DND-41 (cell line): ENCODE measurements around the gene IDH3A.

ENCODE experiments used
- ATAC-seq: fragments of 200-7000 bp; cut with Tn5 transposase; 3 replicates; pipeline ENCODE4 v1.9.1; 2021; ENCODE audit warnings: low read depth; ENCODE audit not compliant: insufficient read depth
- DNase-seq: peaks from one replicate; pipeline ENCODE4 v3.0.0-alpha.2; 2020
- H2AFZ ChIP-seq: 2 replicates; pipeline ENCODE4 v1.6.0; 2012; ENCODE audit warnings: low read depth, low read length
- H3K27ac ChIP-seq: 2 replicates; pipeline ENCODE4 v1.5.1; 2012; ENCODE audit warnings: low read length, inconsistent platforms
- H3K27me3 ChIP-seq: fragments of 200-600 bp; sonication (generic); 2 replicates; pipeline ENCODE4 v1.6.0; 2012; ENCODE audit warnings: low read length, mild to moderate bottlenecking, inconsistent platforms; ENCODE audit not compliant: insufficient read depth, poor library complexity
- H3K36me3 ChIP-seq: 2 replicates; pipeline ENCODE4 v1.5.1; 2012; ENCODE audit warnings: low read length, inconsistent platforms; ENCODE audit not compliant: insufficient read depth
- H3K4me1 ChIP-seq: 2 replicates; pipeline ENCODE4 v1.5.1; 2012; ENCODE audit warnings: mild to moderate bottlenecking, low read length; ENCODE audit not compliant: insufficient read depth
- H3K4me2 ChIP-seq: 2 replicates; pipeline ENCODE4 v1.6.0; 2012; ENCODE audit warnings: mild to moderate bottlenecking, moderate library complexity, low read length, inconsistent platforms; ENCODE audit not compliant: insufficient read depth
- H3K4me3 ChIP-seq, 2 experiments: fragments of 200-600 bp in 1 of 2; shearing (Covaris generic) in 1 of 2; 2 replicates each; pipeline ENCODE4 v1.5.1; 2012 to 2016; ENCODE audit warnings: inconsistent platforms in 2 of 2, low read length in 2 of 2, mild to moderate bottlenecking in 2 of 2, low read depth in 1 of 2, moderate library complexity in 1 of 2
- H3K79me2 ChIP-seq: 2 replicates; pipeline ENCODE4 v1.6.0; 2012; ENCODE audit warnings: low read length, inconsistent platforms; ENCODE audit not compliant: insufficient read depth
- H3K9ac ChIP-seq: 2 replicates; pipeline ENCODE4 v1.6.0; 2012; ENCODE audit warnings: low read depth, mild to moderate bottlenecking, inconsistent platforms, low read length, moderate library complexity
- H3K9me3 ChIP-seq: 2 replicates; pipeline ENCODE4 v1.5.1; 2012; ENCODE audit warnings: low read length, moderate library complexity, mild to moderate bottlenecking, inconsistent platforms; ENCODE audit not compliant: insufficient read depth, severe bottlenecking
- H4K20me1 ChIP-seq: 2 replicates; pipeline ENCODE4 v1.6.0; 2012; ENCODE audit warnings: low read length; ENCODE audit not compliant: insufficient read depth
- CTCF ChIP-seq: IDR thresholded peaks from 2 replicates; pipeline ENCODE4 v1.5.1; 2012; ENCODE audit warnings: borderline replicate concordance, low read length, moderate library complexity, mild to moderate bottlenecking; ENCODE audit not compliant: poor library complexity, severe bottlenecking; ENCODE audit errors: extremely low read depth
- EZH2 ChIP-seq: IDR thresholded peaks from 3 replicates; pipeline ENCODE4 v1.6.1; 2012; ENCODE audit warnings: borderline replicate concordance, low read depth, mild to moderate bottlenecking, moderate library complexity, low read length, inconsistent platforms; ENCODE audit not compliant: severe bottlenecking

The IDH3A gene

GRCh38 chr15:78205856-78206255 lies 56.7 kb downstream of the IDH3A start:
- Histone ChIP-seq H3K4me2 (no peak overlapping the region), H3K9ac (no peak overlapping the region), H2AFZ (no peak overlapping the region), H3K36me3 (no peaks in the 10 kb centered on the region), H3K4me3 (no peak overlapping the region), H3K27me3 (no peaks in the 10 kb centered on the region), H3K9me3 (no peaks in the 10 kb centered on the region), H3K4me1 (no peaks in the 10 kb centered on the region), H3K27ac (no peak overlapping the region), H4K20me1 (no peaks in the 10 kb centered on the region), H3K79me2 (no peaks in the 10 kb centered on the region)
- DNase-seq: no peak
- TF ChIP-seq EZH2: no peak
- TF ChIP-seq CTCF: no peak
- ATAC-seq: no peak; the same call in 2 of the 3 replicates

- Histone ChIP-seq H3K4me3 (no peak overlapping the region), H2AFZ (no peak overlapping the region), H3K9me3 (no peaks in the 10 kb centered on the region), H3K27me3 (no peaks in the 10 kb centered on the region), H3K79me2 (no peaks in the 10 kb centered on the region), H4K20me1 (no peaks in the 10 kb centered on the region), H3K4me2 (no peak overlapping the region), H3K27ac (no peak overlapping the region), H3K36me3 (no peaks in the 10 kb centered on the region), H3K4me1 (no peaks in the 10 kb centered on the region), H3K9ac (no peak overlapping the region)
- ATAC-seq (no peak), DNase-seq (no peak)
- no peak for TF ChIP-seq EZH2
- TF ChIP-seq CTCF: no peak
These were observed 57.4 kb downstream of the IDH3A start for GRCh38 chr15:78206326-78207109.

- H3K4me1 ChIP-seq: no peaks in the 10 kb centered on the region
- no peak overlapping the region for H3K27ac ChIP-seq
- H3K27me3 ChIP-seq: no peaks in the 10 kb centered on the region
- no peaks in the 10 kb centered on the region for H3K9me3 ChIP-seq
- no peaks in the 10 kb centered on the region for H3K79me2 ChIP-seq
- DNase-seq (no peak), ATAC-seq (no peak)
- no peak for TF ChIP-seq EZH2
- TF ChIP-seq CTCF: no peak
- no peak overlapping the region for H3K9ac ChIP-seq
- H4K20me1 ChIP-seq: no peaks in the 10 kb centered on the region
- H3K36me3 ChIP-seq: no peaks in the 10 kb centered on the region
- H3K4me3 ChIP-seq: no peak overlapping the region
- H2AFZ ChIP-seq: no peak overlapping the region
- no peak overlapping the region for H3K4me2 ChIP-seq
These were observed 57.9 kb downstream of the IDH3A start for GRCh38 chr15:78207110-78207458.
